Neural cell (in vitro differentiated cells): ENCODE results near the gene KXD1. TPM values are rescaled to one million over a fixed set of nuclear protein-coding genes. Genes with fewer than 3 reads are reported as not detected.

ENCODE experiments used
- H2AFZ ChIP-seq: fragments of 200-600, 300-800 bp; sonication (generic), shearing (Covaris generic); 2 replicates; pipeline ENCODE4 v1.6.0; 2014; ENCODE audit warnings: low read depth, mild to moderate bottlenecking, antibody characterized with exemption, low read length, moderate library complexity
- H3F3A ChIP-seq: fragments of 200-600 bp; shearing (Covaris generic); 2 replicates; pipeline ENCODE4 v1.6.1; 2016; ENCODE audit warnings: mild to moderate bottlenecking, moderate library complexity, mixed read lengths, antibody characterized with exemption, low read length; ENCODE audit not compliant: insufficient read depth, poor library complexity, severe bottlenecking
- H3K27ac ChIP-seq: fragments of 200-600, 300-800 bp; sonication (generic), shearing (Covaris generic); 2 replicates; pipeline ENCODE4 v1.5.1; 2014; ENCODE audit warnings: mild to moderate bottlenecking, low read length, moderate library complexity
- H3K27me3 ChIP-seq: fragments of 300-800, 200-600 bp; sonication (generic), shearing (Covaris generic); 2 replicates; pipeline ENCODE4 v1.6.0; 2014; ENCODE audit warnings: mild to moderate bottlenecking, low read depth, low read length, moderate library complexity; ENCODE audit not compliant: insufficient read depth
- H3K36me3 ChIP-seq: fragments of 300-800, 200-600 bp; sonication (generic), shearing (Covaris generic); 2 replicates; pipeline ENCODE4 v1.5.1; 2014; ENCODE audit warnings: mild to moderate bottlenecking, antibody characterized with exemption, low read length, moderate library complexity; ENCODE audit not compliant: insufficient read depth
- H3K4me2 ChIP-seq: fragments of 300-800, 200-600 bp; sonication (generic), shearing (Covaris generic); 2 replicates; pipeline ENCODE4 v1.6.0; 2014; ENCODE audit warnings: mild to moderate bottlenecking, low read length
- H3K4me3 ChIP-seq: fragments of 300-800, 200-600 bp; sonication (generic), shearing (Covaris generic); 2 replicates; pipeline ENCODE4 v1.5.1; 2014; ENCODE audit warnings: mild to moderate bottlenecking, low read length, moderate library complexity
- H3K79me2 ChIP-seq: fragments of 200-600 bp; shearing (Covaris generic); replicated peaks from 2 replicates; pipeline ENCODE4 v1.6.0; 2014; ENCODE audit warnings: mild to moderate bottlenecking, low read length, moderate library complexity; ENCODE audit not compliant: insufficient read depth
- H3K9ac ChIP-seq: fragments of 300-800, 200-600 bp; sonication (generic), shearing (Covaris generic); 2 replicates; pipeline ENCODE4 v1.6.1; 2016; ENCODE audit warnings: mild to moderate bottlenecking, low read length, mixed read lengths
- H3K9me2 ChIP-seq: fragments of 200-600 bp; shearing (Covaris generic); 2 replicates; pipeline ENCODE4 v1.6.1; 2016; ENCODE audit warnings: mild to moderate bottlenecking, low read length, mixed read lengths; ENCODE audit not compliant: insufficient read depth
- H3K9me3 ChIP-seq: fragments of 200-600, 300-800 bp; sonication (generic), shearing (Covaris generic); 2 replicates; pipeline ENCODE4 v1.6.1; 2016; ENCODE audit warnings: mild to moderate bottlenecking, mixed run types, low read length, moderate library complexity, mixed read lengths
- H4K20me1 ChIP-seq: fragments of 200-600 bp; shearing (Covaris generic); 2 replicates; pipeline ENCODE4 v1.6.1; 2016; ENCODE audit warnings: mild to moderate bottlenecking, mixed run types; ENCODE audit not compliant: insufficient read depth
- EP300 ChIP-seq: fragments of 450-650 bp; conservative IDR thresholded peaks from 2 replicates; pipeline ENCODE4 v1.6.1; 2014; ENCODE audit warnings: antibody characterized with exemption, mild to moderate bottlenecking, moderate library complexity; ENCODE audit not compliant: poor library complexity, severe bottlenecking
- EZH2 ChIP-seq: fragments of 200-600, 300-800 bp; shearing (Covaris generic), sonication (generic); IDR thresholded peaks from 2 replicates; pipeline ENCODE4 v1.6.1; 2014; ENCODE audit warnings: antibody characterized with exemption, low read length, borderline replicate concordance, mild to moderate bottlenecking; ENCODE audit not compliant: insufficient read depth, poor library complexity, severe bottlenecking
- MXI1 ChIP-seq: fragments of 450-650 bp; conservative IDR thresholded peaks from 2 replicates; pipeline ENCODE4 v1.6.1; 2014; ENCODE audit warnings: antibody characterized with exemption, mild to moderate bottlenecking; ENCODE audit not compliant: poor library complexity, severe bottlenecking
- POLR2AphosphoS5 ChIP-seq: IDR thresholded peaks from 2 replicates; pipeline ENCODE4 v1.6.1; 2012
- RAD21 ChIP-seq: fragments of 450-650 bp; conservative IDR thresholded peaks from 2 replicates; pipeline ENCODE4 v1.6.1; 2014; ENCODE audit warnings: antibody characterized with exemption, mild to moderate bottlenecking, moderate library complexity
- SMC3 ChIP-seq: fragments of 450-650 bp; conservative IDR thresholded peaks from 2 replicates; pipeline ENCODE4 v1.6.1; 2014; ENCODE audit warnings: antibody characterized with exemption, mild to moderate bottlenecking, moderate library complexity; ENCODE audit not compliant: poor library complexity
- TAF1 ChIP-seq: IDR thresholded peaks from 2 replicates; pipeline ENCODE4 v1.6.1; 2012; ENCODE audit warnings: low read depth
- polyA plus RNA-seq: library from polyadenylated mRNA; depleted of rRNA; stranded (reverse); fragments of >200 nt; gene quantifications from 2 replicates; pipeline ENCODE4 v1.2.3, GENCODE V29; 2014
- TF ChIP-seq, protein P1 (sequence below): IDR thresholded peaks from 2 replicates; pipeline ENCODE4 v1.6.1; 2012; ENCODE audit warnings: borderline replicate concordance
- TF ChIP-seq, protein P2 (sequence below): fragments of 450-650 bp; IDR thresholded peaks from 2 replicates; pipeline ENCODE4 v1.5.1; 2014; ENCODE audit warnings: antibody characterized with exemption, mild to moderate bottlenecking, moderate library complexity; ENCODE audit not compliant: poor library complexity, severe bottlenecking

The KXD1 gene
- polyA plus RNA-seq, 1 donor from 2014 or later: 55.8 TPM

DNA sequence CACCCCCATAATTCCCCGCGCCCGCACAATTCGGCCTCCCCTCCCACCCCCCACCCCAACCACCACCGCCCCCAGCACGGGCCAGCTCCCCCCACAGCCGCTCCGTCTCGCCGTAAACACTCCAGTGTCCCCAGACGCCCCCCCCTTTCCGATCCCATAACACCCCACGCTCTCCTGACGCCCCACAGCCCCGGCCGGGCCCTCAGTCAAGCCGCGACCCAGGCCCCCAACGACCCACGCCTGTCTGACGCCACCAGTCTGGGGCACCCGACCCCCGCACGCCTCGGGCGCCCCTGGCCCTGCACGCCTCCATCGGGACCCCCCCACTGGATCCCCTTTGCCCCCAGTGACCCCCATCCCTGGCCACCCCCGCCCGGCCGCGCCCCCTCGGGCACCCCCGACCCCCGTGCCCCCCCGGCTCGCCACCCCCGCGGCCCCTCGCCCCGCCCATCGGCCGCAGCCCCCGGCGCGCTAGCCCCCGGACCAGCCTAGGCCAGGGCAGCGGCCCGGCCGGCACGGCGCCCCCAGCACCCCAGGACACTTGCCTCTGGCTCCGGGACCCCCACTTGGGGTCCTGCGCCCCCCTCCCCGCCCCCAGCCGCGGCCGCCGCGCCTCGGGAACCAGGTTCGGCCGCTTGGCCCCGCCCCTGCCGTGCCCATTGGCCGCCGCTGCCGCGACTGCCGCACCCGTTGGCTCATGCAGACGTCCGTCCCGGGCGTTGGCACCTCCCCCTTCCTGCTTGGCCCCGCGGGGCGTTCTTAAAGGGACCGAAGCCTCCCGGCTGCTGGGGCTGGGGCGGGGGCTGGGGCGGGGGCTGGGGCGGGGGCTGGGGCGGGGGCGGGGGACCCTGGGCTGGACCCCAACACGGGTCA, 14.5 kb upstream of the KXD1 start, which contains the start of gene FKBP8:
Gene FKBP8 (minus strand): TSS at position 633 of the 873 bp plus-strand sequence. CDS start 1,603 bp downstream, outside the sequence.
- Histone ChIP-seq H3K27ac (peak within 1 kb of the TSS; percentile 55), H3F3A (no peaks in the 10 kb centered on the region), H3K9ac (peak within 1 kb of the TSS; percentile 79), H3K27me3 (no peaks in the 10 kb centered on the region), H3K36me3 (no peaks in the 10 kb centered on the region), H4K20me1 (no peaks in the 10 kb centered on the region), H3K4me2 (peak within 1 kb of the TSS; percentile 84), H3K9me2 (no peaks in the 10 kb centered on the region), H2AFZ (no peak within 1 kb of the TSS), H3K4me3 (peak within 1 kb of the TSS; percentile 72), H3K79me2 (no peaks in the 10 kb centered on the region), H3K9me3 (no peaks in the 10 kb centered on the region)
- TF ChIP-seq RAD21 (no peak), POLR2AphosphoS5 (peak; percentile 53), EP300 (no peak)

DNA sequence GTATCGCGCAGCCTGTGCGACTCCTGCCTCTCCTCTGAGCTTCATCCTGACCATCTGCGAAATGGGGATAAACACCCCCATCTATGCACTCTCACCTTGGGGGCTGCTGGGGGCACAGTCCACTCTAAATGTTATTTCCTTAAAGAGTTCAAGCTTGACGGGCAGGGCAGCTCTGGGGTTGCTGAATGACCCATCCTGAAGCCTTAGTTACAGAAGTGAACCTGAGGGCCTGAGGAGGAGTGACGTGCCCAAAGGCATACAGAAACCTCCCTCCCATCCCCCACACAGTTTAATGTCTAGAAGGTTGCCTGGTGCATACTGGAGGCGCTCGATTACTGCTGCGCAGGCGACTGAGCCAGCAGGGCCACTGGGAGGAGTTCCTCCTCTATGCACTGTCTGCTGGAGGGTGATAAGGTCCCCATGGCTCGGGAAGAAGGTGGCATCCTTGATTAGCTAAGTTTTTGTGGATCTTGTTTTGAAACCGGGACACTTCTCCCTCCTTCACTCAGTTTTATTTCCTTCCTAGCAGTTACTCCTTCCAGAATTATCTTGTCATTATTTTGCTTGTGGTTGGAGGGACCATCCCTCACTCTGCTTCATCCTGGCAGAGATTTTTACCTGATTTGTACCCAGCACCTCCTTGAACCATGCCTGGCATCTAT, 13.7 kb upstream of the KXD1 start:
- Histone ChIP-seq H3K27me3 (no peaks in the 10 kb centered on the region), H3K79me2 (no peaks in the 10 kb centered on the region), H2AFZ (no peak overlapping the region), H3K9ac (no peak overlapping the region), H3K9me2 (no peaks in the 10 kb centered on the region), H3K9me3 (no peaks in the 10 kb centered on the region), H3K27ac (no peak overlapping the region), H3K4me2 (no peak overlapping the region), H3K4me3 (peak overlapping the region; percentile 49), H3K36me3 (no peaks in the 10 kb centered on the region), H3F3A (no peaks in the 10 kb centered on the region), H4K20me1 (no peaks in the 10 kb centered on the region)
- TF ChIP-seq POLR2AphosphoS5 (no peak), MXI1 (no peak), RAD21 (no peak), EP300 (no peak), TAF1 (no peak), EZH2 (no peak), SMC3 (no peak)
- TF ChIP-seq, protein P1, sequence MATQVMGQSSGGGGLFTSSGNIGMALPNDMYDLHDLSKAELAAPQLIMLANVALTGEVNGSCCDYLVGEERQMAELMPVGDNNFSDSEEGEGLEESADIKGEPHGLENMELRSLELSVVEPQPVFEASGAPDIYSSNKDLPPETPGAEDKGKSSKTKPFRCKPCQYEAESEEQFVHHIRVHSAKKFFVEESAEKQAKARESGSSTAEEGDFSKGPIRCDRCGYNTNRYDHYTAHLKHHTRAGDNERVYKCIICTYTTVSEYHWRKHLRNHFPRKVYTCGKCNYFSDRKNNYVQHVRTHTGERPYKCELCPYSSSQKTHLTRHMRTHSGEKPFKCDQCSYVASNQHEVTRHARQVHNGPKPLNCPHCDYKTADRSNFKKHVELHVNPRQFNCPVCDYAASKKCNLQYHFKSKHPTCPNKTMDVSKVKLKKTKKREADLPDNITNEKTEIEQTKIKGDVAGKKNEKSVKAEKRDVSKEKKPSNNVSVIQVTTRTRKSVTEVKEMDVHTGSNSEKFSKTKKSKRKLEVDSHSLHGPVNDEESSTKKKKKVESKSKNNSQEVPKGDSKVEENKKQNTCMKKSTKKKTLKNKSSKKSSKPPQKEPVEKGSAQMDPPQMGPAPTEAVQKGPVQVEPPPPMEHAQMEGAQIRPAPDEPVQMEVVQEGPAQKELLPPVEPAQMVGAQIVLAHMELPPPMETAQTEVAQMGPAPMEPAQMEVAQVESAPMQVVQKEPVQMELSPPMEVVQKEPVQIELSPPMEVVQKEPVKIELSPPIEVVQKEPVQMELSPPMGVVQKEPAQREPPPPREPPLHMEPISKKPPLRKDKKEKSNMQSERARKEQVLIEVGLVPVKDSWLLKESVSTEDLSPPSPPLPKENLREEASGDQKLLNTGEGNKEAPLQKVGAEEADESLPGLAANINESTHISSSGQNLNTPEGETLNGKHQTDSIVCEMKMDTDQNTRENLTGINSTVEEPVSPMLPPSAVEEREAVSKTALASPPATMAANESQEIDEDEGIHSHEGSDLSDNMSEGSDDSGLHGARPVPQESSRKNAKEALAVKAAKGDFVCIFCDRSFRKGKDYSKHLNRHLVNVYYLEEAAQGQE: no peak
- TF ChIP-seq, protein P2, sequence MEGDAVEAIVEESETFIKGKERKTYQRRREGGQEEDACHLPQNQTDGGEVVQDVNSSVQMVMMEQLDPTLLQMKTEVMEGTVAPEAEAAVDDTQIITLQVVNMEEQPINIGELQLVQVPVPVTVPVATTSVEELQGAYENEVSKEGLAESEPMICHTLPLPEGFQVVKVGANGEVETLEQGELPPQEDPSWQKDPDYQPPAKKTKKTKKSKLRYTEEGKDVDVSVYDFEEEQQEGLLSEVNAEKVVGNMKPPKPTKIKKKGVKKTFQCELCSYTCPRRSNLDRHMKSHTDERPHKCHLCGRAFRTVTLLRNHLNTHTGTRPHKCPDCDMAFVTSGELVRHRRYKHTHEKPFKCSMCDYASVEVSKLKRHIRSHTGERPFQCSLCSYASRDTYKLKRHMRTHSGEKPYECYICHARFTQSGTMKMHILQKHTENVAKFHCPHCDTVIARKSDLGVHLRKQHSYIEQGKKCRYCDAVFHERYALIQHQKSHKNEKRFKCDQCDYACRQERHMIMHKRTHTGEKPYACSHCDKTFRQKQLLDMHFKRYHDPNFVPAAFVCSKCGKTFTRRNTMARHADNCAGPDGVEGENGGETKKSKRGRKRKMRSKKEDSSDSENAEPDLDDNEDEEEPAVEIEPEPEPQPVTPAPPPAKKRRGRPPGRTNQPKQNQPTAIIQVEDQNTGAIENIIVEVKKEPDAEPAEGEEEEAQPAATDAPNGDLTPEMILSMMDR: no peak
